ENCODE data around the gene PRSS8. TPM values are rescaled to one million over a fixed set of nuclear protein-coding genes. Genes with fewer than 3 reads are reported as not detected.
A peak's percentile ranks its signal among the peaks of the same experiment; 100 is the strongest.

Gene PRSS8
- 10 to 100 TPM; 42.1 to 89.9 (median 72.8) TPM for total RNA-seq

DNA sequence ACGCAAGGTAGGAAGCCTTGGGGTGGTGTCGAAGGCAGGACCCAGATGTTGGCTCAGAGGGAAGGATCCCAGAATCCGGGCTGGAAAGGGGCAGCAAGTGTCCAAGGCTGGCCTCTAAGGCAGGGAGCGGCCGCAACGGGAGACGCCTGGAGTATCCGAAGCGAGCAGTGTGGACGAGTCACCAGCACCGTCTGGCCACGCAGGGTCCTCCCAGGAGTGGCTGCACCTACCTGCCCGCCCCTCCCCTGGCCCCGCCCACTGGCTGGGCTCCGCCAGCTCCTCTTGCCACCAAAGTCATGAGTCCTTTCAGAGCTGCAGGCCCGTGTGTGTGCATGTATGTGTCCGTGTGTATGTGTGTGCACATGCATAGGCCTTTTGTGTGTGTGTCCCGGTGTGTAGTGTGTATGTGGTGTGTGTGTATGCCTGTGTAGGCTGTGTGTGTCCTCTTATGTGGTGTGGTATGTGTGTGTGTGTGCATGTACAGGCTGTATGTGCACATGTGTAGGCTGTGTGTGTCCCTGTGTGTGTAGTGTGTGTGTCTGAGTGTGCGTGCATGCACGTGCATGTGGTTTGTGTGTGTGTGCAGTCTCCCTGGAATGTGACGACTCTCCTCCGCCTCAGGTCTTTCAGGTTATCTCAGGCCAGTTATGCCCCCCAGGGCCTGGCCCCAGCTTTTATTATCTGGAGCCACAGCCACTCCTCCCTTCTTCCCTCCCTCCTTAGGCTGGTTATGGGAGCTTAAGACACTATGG, at the start of gene PRSS8:
PRSS8 (minus strand) TSS at position 193 of the 752 bp plus-strand sequence. CDS start 229 bp downstream, outside the sequence.
- Histone ChIP-seq H3K9me3 (no peaks in the 10 kb centered on the region), H3K36me3 (peaks cover 11 to 15% of the 10 kb centered on the region in 2 donors), H3K27me3 (no peaks in the 10 kb centered on the region), H3K4me1 (peaks cover 42 to 53% of the 10 kb centered on the region in 2 donors), H3K4me3 (replicated peaks in 1 of 3) (peak within 1 kb of the TSS; percentile 65 to 80 (median 67)), H3K27ac (peak within 1 kb of the TSS; percentile 79 to 97 (median 90))
- DNase-seq, result peak; percentile 95 to 96
- peak; percentile 29 to 96 for TF ChIP-seq POLR2A (IDR thresholded peaks at IDR 0.05)
- TF ChIP-seq, protein P1, sequence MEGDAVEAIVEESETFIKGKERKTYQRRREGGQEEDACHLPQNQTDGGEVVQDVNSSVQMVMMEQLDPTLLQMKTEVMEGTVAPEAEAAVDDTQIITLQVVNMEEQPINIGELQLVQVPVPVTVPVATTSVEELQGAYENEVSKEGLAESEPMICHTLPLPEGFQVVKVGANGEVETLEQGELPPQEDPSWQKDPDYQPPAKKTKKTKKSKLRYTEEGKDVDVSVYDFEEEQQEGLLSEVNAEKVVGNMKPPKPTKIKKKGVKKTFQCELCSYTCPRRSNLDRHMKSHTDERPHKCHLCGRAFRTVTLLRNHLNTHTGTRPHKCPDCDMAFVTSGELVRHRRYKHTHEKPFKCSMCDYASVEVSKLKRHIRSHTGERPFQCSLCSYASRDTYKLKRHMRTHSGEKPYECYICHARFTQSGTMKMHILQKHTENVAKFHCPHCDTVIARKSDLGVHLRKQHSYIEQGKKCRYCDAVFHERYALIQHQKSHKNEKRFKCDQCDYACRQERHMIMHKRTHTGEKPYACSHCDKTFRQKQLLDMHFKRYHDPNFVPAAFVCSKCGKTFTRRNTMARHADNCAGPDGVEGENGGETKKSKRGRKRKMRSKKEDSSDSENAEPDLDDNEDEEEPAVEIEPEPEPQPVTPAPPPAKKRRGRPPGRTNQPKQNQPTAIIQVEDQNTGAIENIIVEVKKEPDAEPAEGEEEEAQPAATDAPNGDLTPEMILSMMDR (IDR thresholded peaks at IDR 0.05), result no peak
- intact Hi-C loops (cut with DNase I), result no loop called here
- WGBS, 2 donors, result 25 to 46% methylated on average over 18 to 20 of the region's 22 CpGs

DNA sequence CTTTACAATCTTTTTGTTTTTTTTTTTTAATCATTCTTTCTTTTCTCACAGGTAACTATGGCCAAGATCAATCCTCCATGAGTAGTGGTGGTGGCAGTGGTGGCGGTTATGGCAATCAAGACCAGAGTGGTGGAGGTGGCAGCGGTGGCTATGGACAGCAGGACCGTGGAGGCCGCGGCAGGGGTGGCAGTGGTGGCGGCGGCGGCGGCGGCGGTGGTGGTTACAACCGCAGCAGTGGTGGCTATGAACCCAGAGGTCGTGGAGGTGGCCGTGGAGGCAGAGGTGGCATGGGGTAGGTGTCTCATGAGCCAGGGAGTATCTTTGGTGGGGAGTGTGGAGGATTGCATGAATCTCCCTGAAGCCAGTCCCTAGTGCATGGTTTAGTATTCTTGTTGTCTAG, 49.4 kb upstream of the PRSS8 start:
- no peak for TF ChIP-seq POLR2A (IDR thresholded peaks at IDR 0.05)
- TF ChIP-seq, protein P1 (IDR thresholded peaks at IDR 0.05), result no peak
- DNase-seq, result no peak
- Histone ChIP-seq H3K27ac (no peak overlapping the region), H3K4me1 (peaks cover 20 to 25% of the 10 kb centered on the region in 2 donors), H3K9me3 (no peaks in the 10 kb centered on the region), H3K27me3 (no peaks in the 10 kb centered on the region), H3K4me3 (replicated peaks in 1 of 3) (no peak overlapping the region), H3K36me3 (peaks cover 69 to 77% of the 10 kb centered on the region in 2 donors)
- WGBS, 2 donors, result 94 to 95% methylated on average over 14 of the region's 14 CpGs
- intact Hi-C loops (cut with DNase I), result loop anchor here (10.0 kb wide), 1 partner anchor 280 kb away; no protein-coding TSS in a partner anchor

DNA sequence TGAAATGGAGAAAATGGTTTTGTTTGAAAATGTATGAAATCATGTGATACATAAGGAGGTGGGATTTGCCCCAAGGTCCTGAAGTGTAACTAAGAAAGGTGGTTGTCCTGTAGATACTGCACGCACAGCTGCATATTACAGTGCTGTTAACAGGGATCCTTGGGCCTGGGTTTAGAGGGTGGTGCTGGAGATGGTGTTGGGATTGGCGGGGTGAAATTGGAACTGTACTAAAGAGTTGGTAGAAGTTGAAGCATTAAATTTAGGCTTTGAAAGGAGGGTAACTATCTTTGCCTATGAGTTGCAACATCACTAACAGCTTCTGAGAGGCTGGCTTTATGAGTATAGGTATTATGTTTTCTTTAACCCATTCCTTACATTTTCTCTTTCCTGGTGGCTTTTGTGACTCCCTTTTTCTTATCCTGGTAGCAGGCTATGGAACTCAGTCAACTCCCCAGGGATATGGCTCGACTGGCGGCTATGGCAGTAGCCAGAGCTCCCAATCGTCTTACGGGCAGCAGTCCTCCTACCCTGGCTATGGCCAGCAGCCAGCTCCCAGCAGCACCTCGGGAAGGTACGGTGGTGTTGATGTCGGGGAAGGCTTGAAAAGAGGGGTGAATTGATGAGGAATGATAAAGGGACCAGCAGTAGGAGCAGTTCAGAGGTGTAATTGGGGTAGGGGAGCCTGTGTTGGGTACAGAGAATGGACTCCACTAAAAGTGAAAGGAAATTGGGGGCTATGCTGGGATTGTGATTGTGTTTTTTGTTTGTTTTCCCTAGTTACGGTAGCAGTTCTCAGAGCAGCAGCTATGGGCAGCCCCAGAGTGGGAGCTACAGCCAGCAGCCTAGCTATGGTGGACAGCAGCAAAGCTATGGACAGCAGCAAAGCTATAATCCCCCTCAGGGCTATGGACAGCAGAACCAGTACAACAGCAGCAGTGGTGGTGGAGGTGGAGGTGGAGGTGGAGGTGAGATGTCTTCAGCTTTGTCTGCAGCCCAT, 48.2 kb upstream of the PRSS8 start:
- TF ChIP-seq, protein P1 (IDR thresholded peaks at IDR 0.05), result no peak
- no peak for TF ChIP-seq POLR2A (IDR thresholded peaks at IDR 0.05)
- no peak for DNase-seq
- H3K27me3 ChIP-seq, result no peaks in the 10 kb centered on the region
- H3K4me3 ChIP-seq (replicated peaks in 1 of 3), result no peak overlapping the region
- H3K27ac ChIP-seq, result no peak overlapping the region
- no peaks in the 10 kb centered on the region for H3K9me3 ChIP-seq
- H3K4me1 ChIP-seq, result peaks cover 25 to 26% of the 10 kb centered on the region in 2 donors
- WGBS, 2 donors, result 79 to 80% methylated on average over 10 of the region's 10 CpGs
- intact Hi-C loops (cut with DNase I), result loop anchor here (10.0 kb wide), 1 partner anchor 281 kb away; no protein-coding TSS in a partner anchor
- H3K36me3 ChIP-seq, result peaks cover 58 to 65% of the 10 kb centered on the region in 2 donors

DNA sequence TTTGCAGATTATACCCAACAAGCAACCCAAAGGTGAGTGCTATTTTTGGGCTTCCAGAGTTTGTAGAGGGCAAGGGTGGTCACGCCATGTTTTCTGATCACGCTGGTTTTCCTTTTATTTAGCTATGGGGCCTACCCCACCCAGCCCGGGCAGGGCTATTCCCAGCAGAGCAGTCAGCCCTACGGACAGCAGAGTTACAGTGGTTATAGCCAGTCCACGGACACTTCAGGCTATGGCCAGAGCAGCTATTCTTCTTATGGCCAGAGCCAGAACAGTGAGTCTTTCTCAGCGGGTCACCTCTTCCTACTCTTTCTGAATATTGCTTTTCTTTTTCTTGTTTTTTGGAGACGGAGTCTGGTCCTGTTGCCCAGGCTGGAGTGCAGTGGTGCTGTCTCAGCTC, 46.9 kb upstream of the PRSS8 start:
- Histone ChIP-seq H3K27me3 (no peaks in the 10 kb centered on the region), H3K4me3 (replicated peaks in 1 of 3) (peak overlapping the region in 1 of 3 donors; percentile 98), H3K36me3 (peaks cover 46 to 52% of the 10 kb centered on the region in 2 donors), H3K27ac (no peak overlapping the region), H3K9me3 (no peaks in the 10 kb centered on the region), H3K4me1 (peaks cover 25 to 26% of the 10 kb centered on the region in 2 donors)
- 38 to 42% methylated on average over 7 of the region's 7 CpGs for WGBS, 2 donors
- intact Hi-C loops (cut with DNase I), result loop anchor here (10.0 kb wide), 1 partner anchor 282 kb away; no protein-coding TSS in a partner anchor
- DNase-seq, result no peak
- TF ChIP-seq POLR2A (IDR thresholded peaks at IDR 0.05), result no peak
- TF ChIP-seq, protein P1 (IDR thresholded peaks at IDR 0.05), result no peak

Data from thyroid gland (tissue), 4 donors.